Measurements from ENCODE around the gene RSPRY1.

DNA sequence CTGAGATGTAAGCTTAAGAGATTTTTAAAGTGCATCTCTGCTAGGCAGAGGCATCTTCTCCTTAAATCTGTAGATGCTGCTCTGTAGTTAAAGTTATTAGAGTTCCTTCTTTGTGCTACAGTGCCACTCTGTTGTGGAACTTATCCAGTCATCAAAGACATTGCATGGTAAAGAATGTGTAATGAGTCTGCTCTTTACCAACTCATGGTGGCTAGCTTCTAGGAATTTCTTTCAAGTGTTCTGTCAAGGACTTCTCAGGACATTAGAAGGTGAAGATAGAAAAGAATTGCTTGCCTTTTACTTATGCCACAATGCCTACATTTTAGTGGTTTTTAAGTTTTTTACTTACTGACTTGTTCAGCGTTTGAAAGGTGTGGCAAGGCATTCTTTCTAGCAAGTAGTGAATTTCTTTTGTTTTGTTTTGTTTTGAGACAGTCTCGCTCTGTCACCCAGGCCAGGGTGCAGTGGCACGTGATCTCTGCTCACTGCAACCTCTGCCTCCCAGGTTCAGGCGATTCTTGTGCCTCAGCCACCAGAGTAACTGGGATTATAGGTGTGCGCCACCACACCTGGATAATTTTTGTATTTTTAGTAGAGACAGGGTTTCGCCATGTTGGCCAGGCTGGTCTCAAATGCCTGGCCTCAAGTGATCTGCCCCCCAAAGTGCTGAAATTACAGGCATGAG lies 38.7 kb downstream of the RSPRY1 start:
- TF ChIP-seq EZH2phosphoT487 (IDR thresholded peaks at IDR 0.05; ENCODE audit: insufficient read depth, low read depth) (no peak), EZH2 (IDR thresholded peaks at IDR 0.05; ENCODE audit: insufficient read depth, poor library complexity, severe bottlenecking) (no peak)

Measured in GM23248 (cell line).